Endothelial cell of umbilical vein (primary cell): ENCODE measurements around the gene DNAJC11.

Experiments used
- EZH2 ChIP-seq: IDR thresholded peaks from 2 replicates; pipeline ENCODE4 v1.6.1; 2012; ENCODE audit warnings: borderline replicate concordance, low read depth, mild to moderate bottlenecking, moderate library complexity, low read length, inconsistent platforms; ENCODE audit not compliant: severe bottlenecking
- GATA2 ChIP-seq: IDR thresholded peaks from 2 replicates; pipeline ENCODE4 v1.7.0; 2011; ENCODE audit warnings: low read depth, mild to moderate bottlenecking, moderate library complexity, mixed read lengths, low read length; ENCODE audit not compliant: insufficient read length, insufficient read depth
- MYC ChIP-seq: IDR thresholded peaks from one replicate; pipeline ENCODE4 v1.6.1; 2011; ENCODE audit warnings: mild to moderate bottlenecking, low read depth, low read length
- POLR2A ChIP-seq: IDR thresholded peaks from 2 replicates; pipeline ENCODE4 v1.6.1; 2012; ENCODE audit warnings: low read depth, mild to moderate bottlenecking, control low read depth, low read length
- POLR2AphosphoS5 ChIP-seq: IDR thresholded peaks from 2 replicates; pipeline ENCODE4 v1.6.1; 2012; ENCODE audit warnings: low read depth, mild to moderate bottlenecking, control low read depth, low read length, moderate library complexity; ENCODE audit not compliant: insufficient read depth
- TF ChIP-seq, protein P1 (sequence below), 2 donors: IDR thresholded peaks; 1 replicate in 1 of 2; 2 replicates in 1 of 2; pipeline ENCODE4 v1.5.1; 2011; ENCODE audit warnings: low read length in 2 of 2, mild to moderate bottlenecking in 2 of 2, moderate library complexity in 2 of 2, control low read depth in 1 of 2, inconsistent platforms in 1 of 2, low read depth in 1 of 2; ENCODE audit not compliant: insufficient read depth in 1 of 2; ENCODE audit errors: extremely low read depth in 1 of 2
- TF ChIP-seq, protein P2 (sequence below): IDR thresholded peaks from 2 replicates; pipeline ENCODE4 v1.6.1; 2011; ENCODE audit not compliant: insufficient read depth, insufficient read length

DNA sequence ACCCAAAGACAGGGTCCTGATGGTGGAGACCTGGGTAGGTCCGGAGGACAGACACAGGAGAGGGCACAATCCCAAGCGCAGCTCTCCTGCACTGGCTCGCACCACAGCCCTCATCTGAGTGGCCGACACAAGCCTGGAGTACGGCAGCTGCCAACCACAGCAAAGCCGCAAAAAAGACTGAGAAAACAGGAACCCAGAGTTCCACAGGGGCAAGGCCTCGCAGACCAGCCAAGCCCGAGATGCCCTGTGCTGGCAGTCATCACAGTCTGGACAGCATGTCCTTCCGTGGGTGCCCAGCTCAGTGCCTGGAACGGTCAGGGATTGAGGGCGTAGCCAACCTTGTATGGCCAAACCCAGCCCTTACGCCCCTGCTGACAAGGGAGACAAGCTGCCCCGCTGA, 110.4 kb downstream of the DNAJC11 start:
- TF ChIP-seq, protein P1, sequence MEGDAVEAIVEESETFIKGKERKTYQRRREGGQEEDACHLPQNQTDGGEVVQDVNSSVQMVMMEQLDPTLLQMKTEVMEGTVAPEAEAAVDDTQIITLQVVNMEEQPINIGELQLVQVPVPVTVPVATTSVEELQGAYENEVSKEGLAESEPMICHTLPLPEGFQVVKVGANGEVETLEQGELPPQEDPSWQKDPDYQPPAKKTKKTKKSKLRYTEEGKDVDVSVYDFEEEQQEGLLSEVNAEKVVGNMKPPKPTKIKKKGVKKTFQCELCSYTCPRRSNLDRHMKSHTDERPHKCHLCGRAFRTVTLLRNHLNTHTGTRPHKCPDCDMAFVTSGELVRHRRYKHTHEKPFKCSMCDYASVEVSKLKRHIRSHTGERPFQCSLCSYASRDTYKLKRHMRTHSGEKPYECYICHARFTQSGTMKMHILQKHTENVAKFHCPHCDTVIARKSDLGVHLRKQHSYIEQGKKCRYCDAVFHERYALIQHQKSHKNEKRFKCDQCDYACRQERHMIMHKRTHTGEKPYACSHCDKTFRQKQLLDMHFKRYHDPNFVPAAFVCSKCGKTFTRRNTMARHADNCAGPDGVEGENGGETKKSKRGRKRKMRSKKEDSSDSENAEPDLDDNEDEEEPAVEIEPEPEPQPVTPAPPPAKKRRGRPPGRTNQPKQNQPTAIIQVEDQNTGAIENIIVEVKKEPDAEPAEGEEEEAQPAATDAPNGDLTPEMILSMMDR (IDR thresholded peaks at IDR 0.05; ENCODE audit: extremely low read depth in 1 of 2, insufficient read depth in 1 of 2, low read depth in 1 of 2, low read length in 2 of 2) = no peak
- TF ChIP-seq EZH2 (no peak), POLR2AphosphoS5 (no peak), POLR2A (no peak), MYC (no peak), GATA2 (no peak)
- TF ChIP-seq, protein P2, sequence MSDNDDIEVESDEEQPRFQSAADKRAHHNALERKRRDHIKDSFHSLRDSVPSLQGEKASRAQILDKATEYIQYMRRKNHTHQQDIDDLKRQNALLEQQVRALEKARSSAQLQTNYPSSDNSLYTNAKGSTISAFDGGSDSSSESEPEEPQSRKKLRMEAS = no peak
